Loucy (cell line): ENCODE results near the gene NR1I3.
"Not testable (repeated sequence)": the region's sequence is repeated elsewhere in the genome, so short reads cannot be mapped to it uniquely, and the experiment has no call there.

Experiments
- H2AFZ ChIP-seq: fragments of 200-600 bp; sonication (generic); 2 replicates; pipeline ENCODE4 v1.6.0; 2016; ENCODE audit warnings: antibody characterized with exemption, mild to moderate bottlenecking, low read length, moderate library complexity
- H3F3A ChIP-seq: fragments of 200-600 bp; 2 replicates; pipeline ENCODE4 v1.6.0; 2016; ENCODE audit warnings: antibody characterized with exemption, low read depth, mild to moderate bottlenecking
- H3K27me3 ChIP-seq: fragments of 200-600 bp; sonication (generic); 2 replicates; pipeline ENCODE4 v1.6.1; 2014; ENCODE audit warnings: low read length, mild to moderate bottlenecking; ENCODE audit not compliant: insufficient read depth, poor library complexity, severe bottlenecking
- H3K36me3 ChIP-seq: fragments of 200-600 bp; sonication (generic); 2 replicates; pipeline ENCODE4 v1.6.1; 2016; ENCODE audit warnings: low read length; ENCODE audit not compliant: insufficient read depth
- H3K4me1 ChIP-seq: fragments of 200-600 bp; sonication (generic); 2 replicates; pipeline ENCODE4 v1.5.1; 2014; ENCODE audit warnings: low read length, mild to moderate bottlenecking; ENCODE audit not compliant: insufficient read depth, poor library complexity, severe bottlenecking
- H3K4me2 ChIP-seq: fragments of 200-600 bp; sonication (generic); 2 replicates; pipeline ENCODE4 v1.6.0; 2014; ENCODE audit warnings: antibody characterized with exemption, low read length, low read depth, mild to moderate bottlenecking; ENCODE audit not compliant: poor library complexity, severe bottlenecking
- H3K4me3 ChIP-seq: fragments of 200-600 bp; sonication (generic); 2 replicates; pipeline ENCODE4 v1.5.1; 2014; ENCODE audit warnings: low read length, mild to moderate bottlenecking, mixed read lengths; ENCODE audit not compliant: poor library complexity, severe bottlenecking
- H3K79me2 ChIP-seq: fragments of 200-600 bp; sonication (generic); 2 replicates; pipeline ENCODE4 v1.6.1; 2014; ENCODE audit warnings: low read length; ENCODE audit not compliant: insufficient read depth
- H3K9ac ChIP-seq: fragments of 200-600 bp; sonication (generic); 2 replicates; pipeline ENCODE4 v1.6.0; 2014; ENCODE audit warnings: mild to moderate bottlenecking, low read depth, low read length, moderate library complexity; ENCODE audit not compliant: poor library complexity, severe bottlenecking
- H3K9me2 ChIP-seq: fragments of 200-600 bp; sonication (generic); replicated peaks from 2 replicates; pipeline ENCODE4 v1.6.1; 2016; ENCODE audit warnings: low read depth, low read length, mixed read lengths
- H3K9me3 ChIP-seq: fragments of 200-600 bp; sonication (generic); 2 replicates; pipeline ENCODE4 v1.6.1; 2014; ENCODE audit warnings: mild to moderate bottlenecking, antibody characterized with exemption, low read length, low read depth; ENCODE audit not compliant: insufficient read depth
- H4K20me1 ChIP-seq: fragments of 200-600 bp; sonication (generic); 2 replicates; pipeline ENCODE4 v1.6.0; 2014; ENCODE audit warnings: antibody characterized with exemption, low read length, mild to moderate bottlenecking; ENCODE audit not compliant: insufficient read depth, poor library complexity, severe bottlenecking
- CTCF ChIP-seq: fragments of 200-600 bp; sonication (generic); conservative IDR thresholded peaks from 2 replicates; pipeline ENCODE4 v1.5.1; 2014; ENCODE audit warnings: mild to moderate bottlenecking, antibody characterized with exemption, low read length
- EZH2phosphoT487 ChIP-seq: fragments of 200-600 bp; IDR thresholded peaks from 2 replicates; pipeline ENCODE4 v1.6.1; 2018; ENCODE audit warnings: antibody characterized with exemption, mild to moderate bottlenecking, moderate library complexity, borderline replicate concordance

The NR1I3 gene

GRCh38 chr1:161258439-161259344, 20.7 kb upstream of the NR1I3 start, which contains the start of gene PCP4L1:
PCP4L1 (plus strand) TSS chr1:161258745; CDS start chr1:161258975, 230 bp downstream.
- H3F3A ChIP-seq: no peaks in the 10 kb centered on the region
- H4K20me1 ChIP-seq: no peaks in the 10 kb centered on the region
- no peaks in the 10 kb centered on the region for H3K9me2 ChIP-seq
- no peaks in the 10 kb centered on the region for H3K36me3 ChIP-seq
- no peak within 1 kb of the TSS for H3K4me2 ChIP-seq
- H3K79me2 ChIP-seq: no peaks in the 10 kb centered on the region
- no peak for TF ChIP-seq EZH2phosphoT487
- TF ChIP-seq CTCF: no peak
- peaks cover 9% of the 10 kb centered on the region for H3K4me1 ChIP-seq
- H3K27me3 ChIP-seq: no peaks in the 10 kb centered on the region
- no peak within 1 kb of the TSS for H3K9ac ChIP-seq
- peaks cover 3% of the 10 kb centered on the region; the same call in 1 of the 2 replicates for H3K9me3 ChIP-seq
- no peak within 1 kb of the TSS for H2AFZ ChIP-seq
- H3K4me3 ChIP-seq: no peak within 1 kb of the TSS

- not testable (repeated sequence) for H3K4me2 ChIP-seq, H3K9me3 ChIP-seq, H4K20me1 ChIP-seq, H3K36me3 ChIP-seq, H3K9me2 ChIP-seq, H3K79me2 ChIP-seq, H2AFZ ChIP-seq, H3K4me1 ChIP-seq, H3K9ac ChIP-seq, H3K27me3 ChIP-seq, H3F3A ChIP-seq, H3K4me3 ChIP-seq
Measured at GRCh38 chr1:161257109-161257508, 19.1 kb upstream of the NR1I3 start.

GRCh38 chr1:161255955-161256520, 18.0 kb upstream of the NR1I3 start:
- not testable (repeated sequence) for H3K27me3 ChIP-seq

GRCh38 chr1:161255302-161255701, 17.3 kb upstream of the NR1I3 start:
- not testable (repeated sequence) for H3F3A ChIP-seq, H3K9me3 ChIP-seq, H3K27me3 ChIP-seq

More at GRCh38 chr1:161255955-161256520, 18.0 kb upstream of the NR1I3 start:
- not testable (repeated sequence) for H3K79me2 ChIP-seq, H3K4me3 ChIP-seq, H3K9ac ChIP-seq, H2AFZ ChIP-seq, H3K4me2 ChIP-seq, H3K9me2 ChIP-seq, H3K4me1 ChIP-seq, H3F3A ChIP-seq, H3K36me3 ChIP-seq, H3K9me3 ChIP-seq, H4K20me1 ChIP-seq

More at GRCh38 chr1:161255302-161255701, 17.3 kb upstream of the NR1I3 start:
- H3K4me2 ChIP-seq, H4K20me1 ChIP-seq, H3K4me1 ChIP-seq, H3K9ac ChIP-seq, H3K79me2 ChIP-seq, H3K4me3 ChIP-seq, H2AFZ ChIP-seq, H3K36me3 ChIP-seq, H3K9me2 ChIP-seq: not testable (repeated sequence)
